Measurements from ENCODE around the gene LNPK.
A peak's percentile ranks its signal among the peaks of the same experiment; 100 is the strongest.

Gene LNPK

GRCh38 chr2:176001916-176002687 is at the start of gene LNPK:
Gene LNPK (minus strand): TSS chr2:176002267. CDS start chr2:175995584, 6,683 bp downstream.
- H3K4me1 Mint-ChIP-seq, result peaks cover 16 to 17% of the 10 kb centered on the region in 2 donors

DNA sequence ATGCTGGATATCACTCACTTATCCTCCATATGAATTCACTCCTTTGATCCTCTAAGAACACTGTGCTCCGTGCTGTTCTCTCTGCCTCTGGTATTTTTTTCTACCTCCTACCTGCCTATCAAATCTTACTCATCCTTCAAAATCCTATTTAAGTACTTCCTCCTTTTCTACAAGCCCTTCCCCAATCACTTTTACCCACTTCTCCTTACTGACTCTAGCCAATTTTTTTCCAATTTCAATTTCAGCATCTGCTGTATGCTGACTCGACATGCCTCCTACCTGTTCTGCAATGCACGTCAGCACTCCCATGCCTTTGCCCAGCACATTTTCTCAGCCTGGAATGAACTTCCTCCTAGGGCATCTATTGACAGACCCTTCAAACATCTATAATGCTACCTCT is 37.3 kb upstream of the LNPK start:
- Mint-ChIP-seq H3K4me1 (peaks cover 4 to 6% of the 10 kb centered on the region in 2 donors), H3K9me3 (peaks cover 3 to 6% of the 10 kb centered on the region in 2 donors), H3K27me3 (peaks cover 18 to 22% of the 10 kb centered on the region in 2 donors), H3K27ac (no peak overlapping the region), H3K36me3 (peaks cover 0 to 3% of the 10 kb centered on the region in 2 donors), H3K4me3 (no peak overlapping the region)
- ATAC-seq (replicated peaks), result peak; percentile 36 to 42
- DNase-seq, result no peak

More at GRCh38 chr2:176001916-176002687, at the start of gene LNPK:
- H3K27me3 Mint-ChIP-seq, result peaks cover 8 to 17% of the 10 kb centered on the region in 2 donors
- ATAC-seq (replicated peaks) (peak; percentile 94 to 95), DNase-seq (peak; percentile 85)
- H3K27ac Mint-ChIP-seq, result peak within 1 kb of the TSS; percentile 92
- H3K4me3 Mint-ChIP-seq, result peak within 1 kb of the TSS; percentile 93 to 95
- H3K9me3 Mint-ChIP-seq, result no peaks in the 10 kb centered on the region
- H3K36me3 Mint-ChIP-seq, result no peaks in the 10 kb centered on the region

GRCh38 chr2:176038694-176039093 is 36.6 kb upstream of the LNPK start:
- Mint-ChIP-seq H3K27me3 (peaks cover 19 to 24% of the 10 kb centered on the region in 2 donors), H3K9me3 (peaks cover 3 to 6% of the 10 kb centered on the region in 2 donors), H3K36me3 (peaks cover 0 to 3% of the 10 kb centered on the region in 2 donors), H3K4me3 (no peak overlapping the region), H3K4me1 (peaks cover 4 to 6% of the 10 kb centered on the region in 2 donors), H3K27ac (no peak overlapping the region)
- DNase-seq (no peak), ATAC-seq (replicated peaks) (no peak)

- H3K9me3 Mint-ChIP-seq, result no peaks in the 10 kb centered on the region
- H3K27ac Mint-ChIP-seq, result no peak overlapping the region
- DNase-seq (no peak), ATAC-seq (replicated peaks) (no peak)
- H3K4me3 Mint-ChIP-seq, result no peak overlapping the region
- H3K27me3 Mint-ChIP-seq, result peaks cover 11 to 12% of the 10 kb centered on the region in 2 donors
- no peaks in the 10 kb centered on the region for H3K36me3 Mint-ChIP-seq
- H3K4me1 Mint-ChIP-seq, result peaks cover 4 to 6% of the 10 kb centered on the region in 2 donors
Measured at GRCh38 chr2:176035013-176035691, 33.1 kb upstream of the LNPK start.

GRCh38 chr2:176027806-176028205 is 25.7 kb upstream of the LNPK start:
- DNase-seq, result no peak
- Mint-ChIP-seq H3K27ac (no peak overlapping the region), H3K4me1 (no peaks in the 10 kb centered on the region), H3K4me3 (no peak overlapping the region), H3K36me3 (no peaks in the 10 kb centered on the region), H3K9me3 (no peaks in the 10 kb centered on the region), H3K27me3 (peaks cover 5 to 12% of the 10 kb centered on the region in 2 donors)
- ATAC-seq (replicated peaks), result no peak

DNA sequence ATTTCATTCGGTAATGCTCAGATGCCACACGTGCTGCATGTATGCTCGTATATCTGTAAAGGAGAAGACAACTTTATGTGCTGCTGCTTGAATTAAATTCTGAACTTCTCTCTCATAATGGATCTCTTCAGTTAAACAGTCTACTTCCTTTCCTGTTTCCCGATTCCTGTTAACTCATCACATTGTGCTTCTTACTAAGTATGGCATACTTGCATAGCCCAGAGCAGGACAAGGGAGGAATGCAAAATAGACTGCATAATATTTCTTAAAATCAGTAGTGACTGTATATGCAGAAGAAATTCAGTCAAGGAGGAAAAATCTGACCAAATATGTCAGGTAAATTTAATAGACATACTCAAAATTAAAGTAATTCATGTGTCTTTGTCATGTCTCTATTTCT is 23.9 kb upstream of the LNPK start:
- H3K4me1 Mint-ChIP-seq, result no peaks in the 10 kb centered on the region
- H3K27me3 Mint-ChIP-seq, result peaks cover 12 to 17% of the 10 kb centered on the region in 2 donors
- H3K27ac Mint-ChIP-seq, result no peak overlapping the region
- no peak overlapping the region for H3K4me3 Mint-ChIP-seq
- H3K36me3 Mint-ChIP-seq, result no peaks in the 10 kb centered on the region
- no peaks in the 10 kb centered on the region for H3K9me3 Mint-ChIP-seq
- no peak for ATAC-seq (replicated peaks)
- no peak for DNase-seq

DNA sequence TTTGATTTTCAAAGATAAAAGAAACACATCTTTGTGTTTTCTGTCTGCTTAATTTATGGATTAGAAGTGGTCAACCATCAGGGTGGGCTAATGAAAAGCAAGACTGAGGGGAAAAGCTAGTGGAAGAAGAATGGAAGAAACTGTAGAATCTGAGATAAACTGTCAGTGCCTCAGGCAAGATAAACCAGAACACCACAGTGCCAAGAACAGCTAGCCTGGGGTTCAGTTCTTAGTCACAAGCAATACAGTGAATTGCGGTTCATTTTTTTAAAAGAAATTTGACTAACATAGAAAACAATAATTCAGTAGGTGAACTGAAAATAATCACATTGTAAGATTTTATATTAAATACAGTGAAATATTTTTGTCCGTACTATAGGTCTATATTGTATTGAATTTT is 22.0 kb upstream of the LNPK start:
- ATAC-seq (replicated peaks) (no peak), DNase-seq (no peak)
- no peak overlapping the region for H3K27ac Mint-ChIP-seq
- H3K4me1 Mint-ChIP-seq, result no peaks in the 10 kb centered on the region
- H3K36me3 Mint-ChIP-seq, result no peaks in the 10 kb centered on the region
- H3K4me3 Mint-ChIP-seq, result no peak overlapping the region
- peaks cover 0 to 2% of the 10 kb centered on the region in 2 donors for H3K9me3 Mint-ChIP-seq
- peaks cover 15 to 28% of the 10 kb centered on the region in 2 donors for H3K27me3 Mint-ChIP-seq

- no peak overlapping the region for H3K27ac Mint-ChIP-seq
Measured at GRCh38 chr2:176022048-176022447, 20.0 kb upstream of the LNPK start.

GRCh38 chr2:176020400-176020799 is 18.3 kb upstream of the LNPK start:
- Mint-ChIP-seq H3K9me3 (peaks cover 0 to 2% of the 10 kb centered on the region in 2 donors), H3K4me3 (no peak overlapping the region), H3K4me1 (no peaks in the 10 kb centered on the region), H3K27me3 (peaks cover 22 to 29% of the 10 kb centered on the region in 2 donors), H3K27ac (no peak overlapping the region), H3K36me3 (no peaks in the 10 kb centered on the region)
- DNase-seq (no peak), ATAC-seq (replicated peaks) (no peak)

More at GRCh38 chr2:176022048-176022447, 20.0 kb upstream of the LNPK start:
- ATAC-seq (replicated peaks) (no peak), DNase-seq (no peak)
- Mint-ChIP-seq H3K27me3 (peaks cover 17 to 29% of the 10 kb centered on the region in 2 donors), H3K36me3 (no peaks in the 10 kb centered on the region), H3K4me3 (no peak overlapping the region), H3K9me3 (peaks cover 0 to 2% of the 10 kb centered on the region in 2 donors), H3K4me1 (no peaks in the 10 kb centered on the region)

GRCh38 chr2:176018708-176019107 is 16.6 kb upstream of the LNPK start:
- ATAC-seq (replicated peaks) (no peak), DNase-seq (no peak)
- no peaks in the 10 kb centered on the region for H3K4me1 Mint-ChIP-seq
- peaks cover 23 to 41% of the 10 kb centered on the region in 2 donors for H3K27me3 Mint-ChIP-seq
- no peak overlapping the region for H3K4me3 Mint-ChIP-seq
- H3K9me3 Mint-ChIP-seq, result peaks cover 0 to 2% of the 10 kb centered on the region in 2 donors
- H3K36me3 Mint-ChIP-seq, result no peaks in the 10 kb centered on the region
- H3K27ac Mint-ChIP-seq, result no peak overlapping the region

- Mint-ChIP-seq H3K27me3 (peaks cover 17 to 33% of the 10 kb centered on the region in 2 donors), H3K4me3 (no peak overlapping the region), H3K27ac (no peak overlapping the region), H3K4me1 (no peaks in the 10 kb centered on the region), H3K9me3 (no peaks in the 10 kb centered on the region), H3K36me3 (no peaks in the 10 kb centered on the region)
- DNase-seq, result no peak
- no peak for ATAC-seq (replicated peaks)
Measured at GRCh38 chr2:176009445-176009844, 7.4 kb upstream of the LNPK start.

DNA sequence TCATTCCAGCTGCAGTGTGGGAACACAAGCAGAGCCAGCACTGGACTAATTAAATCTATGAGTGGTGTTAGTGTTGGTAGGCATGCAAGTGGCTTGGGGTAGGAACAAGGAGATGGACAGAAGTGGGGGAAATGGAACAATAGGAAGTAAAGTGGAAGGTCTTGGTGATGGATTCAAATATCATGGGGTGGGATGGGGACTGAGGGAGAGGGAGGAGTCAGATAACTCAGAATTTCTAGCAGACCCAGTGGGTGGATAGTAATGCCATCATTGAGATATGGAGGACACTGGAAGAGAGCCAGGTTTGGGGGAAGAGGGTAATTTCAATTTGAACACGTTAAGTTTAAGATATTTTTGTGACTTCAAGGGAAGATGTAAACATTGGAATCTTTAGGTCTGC is 2.9 kb upstream of the LNPK start:
- Mint-ChIP-seq H3K27me3 (peaks cover 13 to 28% of the 10 kb centered on the region in 2 donors), H3K36me3 (no peaks in the 10 kb centered on the region), H3K4me1 (peaks cover 12 to 16% of the 10 kb centered on the region in 2 donors), H3K27ac (no peak overlapping the region), H3K9me3 (no peaks in the 10 kb centered on the region), H3K4me3 (no peak overlapping the region)
- ATAC-seq (replicated peaks) (no peak), DNase-seq (no peak)

DNA sequence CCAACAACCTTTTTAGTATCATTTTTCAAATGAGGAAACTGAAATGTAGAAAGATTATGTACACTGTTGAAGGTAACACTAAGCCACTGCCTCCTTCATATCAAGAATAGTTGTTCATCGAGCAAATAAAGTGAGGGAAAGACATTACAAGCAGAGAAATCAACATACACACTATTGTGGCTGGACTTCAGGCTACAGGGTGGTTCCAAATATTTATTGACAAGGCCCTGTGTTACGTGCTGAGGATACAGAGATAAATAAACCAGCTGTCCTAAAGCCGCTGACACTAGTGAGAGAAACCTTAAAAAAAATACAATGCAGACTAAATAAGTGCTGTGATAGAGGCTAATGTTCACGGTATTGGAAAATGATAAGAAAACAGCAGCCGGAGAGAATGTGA is 1.9 kb upstream of the LNPK start:
- Mint-ChIP-seq H3K27ac (no peak overlapping the region), H3K4me3 (no peak overlapping the region), H3K36me3 (no peaks in the 10 kb centered on the region), H3K27me3 (peaks cover 8 to 19% of the 10 kb centered on the region in 2 donors), H3K4me1 (peaks cover 16 to 17% of the 10 kb centered on the region in 2 donors), H3K9me3 (no peaks in the 10 kb centered on the region)
- ATAC-seq (replicated peaks), result no peak
- no peak for DNase-seq

GRCh38 chr2:176002688-176003210 is 682 bp upstream of the LNPK start:
- H3K27ac Mint-ChIP-seq, result peak overlapping the region; percentile 92
- no peak for DNase-seq
- H3K36me3 Mint-ChIP-seq, result no peaks in the 10 kb centered on the region
- peak overlapping the region; percentile 93 to 95 for H3K4me3 Mint-ChIP-seq
- H3K4me1 Mint-ChIP-seq, result peaks cover 16 to 17% of the 10 kb centered on the region in 2 donors
- H3K9me3 Mint-ChIP-seq, result no peaks in the 10 kb centered on the region
- peak; percentile 11 to 14 for ATAC-seq (replicated peaks)
- peaks cover 8 to 17% of the 10 kb centered on the region in 2 donors for H3K27me3 Mint-ChIP-seq
